ENCODE data around the gene GDF10.

GDF10 gene

GRCh38 chr10:47335906-47336305 is 35.9 kb downstream of the GDF10 start:
- DNase-seq (ENCODE audit: low read depth), result no peak

- DNase-seq (ENCODE audit: low read depth), result no peak
These were observed 36.6 kb downstream of the GDF10 start for GRCh38 chr10:47336387-47337134.

GRCh38 chr10:47337310-47337709 is 37.3 kb downstream of the GDF10 start:
- DNase-seq (ENCODE audit: low read depth), result no peak

GRCh38 chr10:47339186-47339735 is 39.3 kb downstream of the GDF10 start:
- DNase-seq (ENCODE audit: low read depth), result no peak

GRCh38 chr10:47339759-47340607 is 40.0 kb downstream of the GDF10 start:
- DNase-seq (ENCODE audit: low read depth), result no peak

- no peak for DNase-seq (ENCODE audit: low read depth)
These were observed 40.7 kb downstream of the GDF10 start for GRCh38 chr10:47340608-47341170.

GRCh38 chr10:47344996-47345870 is 45.2 kb downstream of the GDF10 start:
- no peak for DNase-seq (ENCODE audit: low read depth)

GRCh38 chr10:47346581-47347302 is 46.7 kb downstream of the GDF10 start:
- no peak for DNase-seq (ENCODE audit: low read depth)

GRCh38 chr10:47347303-47347675 is 47.3 kb downstream of the GDF10 start:
- DNase-seq (ENCODE audit: low read depth), result no peak

- DNase-seq (ENCODE audit: low read depth), result no peak
These were observed 48.2 kb downstream of the GDF10 start, which contains the start of gene RBP3 for GRCh38 chr10:47348138-47348651. TSS of gene RBP3 (plus strand) at chr10:47348363. CDS start at chr10:47348485, 122 bp downstream.

- no peak for DNase-seq (ENCODE audit: low read depth)
These were observed 48.9 kb downstream of the GDF10 start for GRCh38 chr10:47348661-47349470.

- no peak for DNase-seq (ENCODE audit: low read depth)
These were observed 49.5 kb downstream of the GDF10 start for GRCh38 chr10:47349516-47349915.

GRCh38 chr10:47349941-47350371 is 50.0 kb downstream of the GDF10 start:
- DNase-seq (ENCODE audit: low read depth), result no peak

- no peak for DNase-seq (ENCODE audit: low read depth)
These were observed 51.0 kb downstream of the GDF10 start for GRCh38 chr10:47350671-47351640.

- DNase-seq (ENCODE audit: low read depth), result no peak
These were observed 52.2 kb downstream of the GDF10 start for GRCh38 chr10:47351899-47352815.

GRCh38 chr10:47353351-47353750 is 53.4 kb downstream of the GDF10 start:
- no peak for DNase-seq (ENCODE audit: low read depth)

GRCh38 chr10:47354165-47354564 is 54.2 kb downstream of the GDF10 start:
- DNase-seq (ENCODE audit: low read depth), result no peak
